ENCODE results near the gene ARID4A. TPM values are rescaled to one million over a fixed set of nuclear protein-coding genes. Genes with fewer than 3 reads are reported as not detected.

Gene ARID4A
- total RNA-seq, 1 experiment from 2014 or later, result 31.5 TPM

- Mint-ChIP-seq H3K27ac (ENCODE audit: unreplicated experiment) (no peak overlapping the region), H3K9me3 (ENCODE audit: unreplicated experiment) (no peaks in the 10 kb centered on the region), H3K27me3 (ENCODE audit: insufficient read depth, unreplicated experiment) (no peaks in the 10 kb centered on the region), H3K4me1 (ENCODE audit: low read depth, unreplicated experiment) (no peaks in the 10 kb centered on the region), H3K4me3 (ENCODE audit: unreplicated experiment) (no peak overlapping the region), H3K36me3 (ENCODE audit: insufficient read depth, unreplicated experiment) (peaks cover 35% of the 10 kb centered on the region)
- ChIA-PET POLR2A (no interaction called here), CTCF (interaction anchor here (0.6 kb wide), 1 partner anchor 1045 kb away, joined by 3 read pairs; no protein-coding TSS in a partner anchor)
- Histone ChIP-seq H3K27me3 (replicated peaks; ENCODE audit: control insufficient read depth, insufficient read depth, low read length) (no peaks in the 10 kb centered on the region), H3K4me3 (ENCODE audit: low read depth, low read length) (no peak overlapping the region), H3K36me3 (ENCODE audit: control insufficient read depth, insufficient read depth, low read length) (no peaks in the 10 kb centered on the region), H3K4me1 (no peaks in the 10 kb centered on the region), H3K9me3 (no peaks in the 10 kb centered on the region)
- no peak for TF ChIP-seq CTCF (IDR thresholded peaks at IDR 0.05; ENCODE audit: insufficient read depth in 1 of 2, low read depth in 1 of 2, low read length in 1 of 2, severe bottlenecking in 1 of 2, unreplicated experiment in 1 of 2)
- DNase-seq, result no peak
- no TSS peak for BruUV-seq (replicated peaks)
- intact Hi-C loops (cut with micrococcal nuclease; ENCODE audit: unreplicated experiment), result no loop called here
These were observed 15.3 kb downstream of the ARID4A start for GRCh38 chr14:58313699-58314098.

GRCh38 chr14:58315606-58316005, 17.3 kb downstream of the ARID4A start:
- Histone ChIP-seq H3K9me3 (no peaks in the 10 kb centered on the region), H3K4me3 (ENCODE audit: low read depth, low read length) (no peak overlapping the region), H3K27me3 (replicated peaks; ENCODE audit: control insufficient read depth, insufficient read depth, low read length) (no peaks in the 10 kb centered on the region), H3K36me3 (ENCODE audit: control insufficient read depth, insufficient read depth, low read length) (peaks cover 2% of the 10 kb centered on the region; the same call in 1 of the 2 replicates), H3K4me1 (no peaks in the 10 kb centered on the region)
- Mint-ChIP-seq H3K4me1 (ENCODE audit: low read depth, unreplicated experiment) (no peaks in the 10 kb centered on the region), H3K36me3 (ENCODE audit: insufficient read depth, unreplicated experiment) (peaks cover 38% of the 10 kb centered on the region), H3K27ac (ENCODE audit: unreplicated experiment) (no peak overlapping the region), H3K9me3 (ENCODE audit: unreplicated experiment) (no peaks in the 10 kb centered on the region), H3K27me3 (ENCODE audit: insufficient read depth, unreplicated experiment) (no peaks in the 10 kb centered on the region), H3K4me3 (ENCODE audit: unreplicated experiment) (no peak overlapping the region)
- BruUV-seq (replicated peaks), result no TSS peak
- intact Hi-C loops (cut with micrococcal nuclease; ENCODE audit: unreplicated experiment), result no loop called here
- TF ChIP-seq CTCF (IDR thresholded peaks at IDR 0.05; ENCODE audit: insufficient read depth in 1 of 2, low read depth in 1 of 2, low read length in 1 of 2, severe bottlenecking in 1 of 2, unreplicated experiment in 1 of 2), result no peak
- ChIA-PET POLR2A (no interaction called here), CTCF (interaction anchor here (0.6 kb wide), 1 partner anchor 50 kb away, joined by 10 read pairs; no protein-coding TSS in a partner anchor)
- DNase-seq, result no peak

- intact Hi-C loops (cut with micrococcal nuclease; ENCODE audit: unreplicated experiment), result no loop called here
- ChIA-PET POLR2A (no interaction called here), CTCF (no interaction called here)
- Histone ChIP-seq H3K27me3 (replicated peaks; ENCODE audit: control insufficient read depth, insufficient read depth, low read length) (no peaks in the 10 kb centered on the region), H3K9me3 (no peaks in the 10 kb centered on the region), H3K4me3 (ENCODE audit: low read depth, low read length) (no peak overlapping the region), H3K4me1 (no peaks in the 10 kb centered on the region), H3K36me3 (ENCODE audit: control insufficient read depth, insufficient read depth, low read length) (no peaks in the 10 kb centered on the region)
- DNase-seq, result no peak
- TF ChIP-seq CTCF (IDR thresholded peaks at IDR 0.05; ENCODE audit: insufficient read depth in 1 of 2, low read depth in 1 of 2, low read length in 1 of 2, severe bottlenecking in 1 of 2, unreplicated experiment in 1 of 2), result no peak
- peaks cover 52% of the 10 kb centered on the region for H3K36me3 Mint-ChIP-seq (ENCODE audit: insufficient read depth, unreplicated experiment)
- H3K9me3 Mint-ChIP-seq (ENCODE audit: unreplicated experiment), result no peaks in the 10 kb centered on the region
- no peaks in the 10 kb centered on the region for H3K27me3 Mint-ChIP-seq (ENCODE audit: insufficient read depth, unreplicated experiment)
- no peak overlapping the region for H3K27ac Mint-ChIP-seq (ENCODE audit: unreplicated experiment)
- no TSS peak for BruUV-seq (replicated peaks)
- no peaks in the 10 kb centered on the region for H3K4me1 Mint-ChIP-seq (ENCODE audit: low read depth, unreplicated experiment)
- no peak overlapping the region for H3K4me3 Mint-ChIP-seq (ENCODE audit: unreplicated experiment)
These were observed 28.7 kb downstream of the ARID4A start for GRCh38 chr14:58327019-58327418.

Measured in Caco-2 (cell line).